Left ventricle myocardium inferior (tissue), 1 donor: ENCODE measurements around the gene LCAT. TPM values are rescaled to one million over a fixed set of nuclear protein-coding genes. Genes with fewer than 3 reads are reported as not detected.
"Not testable (repeated sequence)": the region's sequence is repeated elsewhere in the genome, so short reads cannot be mapped to it uniquely, and the experiment has no call there.

Experiments
- DNase-seq: peaks from one replicate; pipeline ENCODE4 v3.0.0-alpha.2; 2020
- H3K27ac ChIP-seq: fragments of 200-600 bp; replicated peaks from 2 replicates; pipeline ENCODE4 v1.8.0; 2021
- H3K27me3 ChIP-seq: fragments of 200-600 bp; 2 replicates; pipeline ENCODE4 v1.8.0; 2021; ENCODE audit warnings: low read depth
- H3K36me3 ChIP-seq: fragments of 200-600 bp; 2 replicates; pipeline ENCODE4 v1.8.0; 2021
- H3K4me1 ChIP-seq: fragments of 200-600 bp; 2 replicates; pipeline ENCODE4 v1.8.0; 2021
- H3K4me3 ChIP-seq: fragments of 200-600 bp; 2 replicates; pipeline ENCODE4 v1.8.0; 2021; ENCODE audit warnings: mild to moderate bottlenecking, moderate library complexity
- H3K9me3 ChIP-seq: fragments of 200-600 bp; replicated peaks from 2 replicates; pipeline ENCODE4 v1.8.0; 2021
- CTCF ChIP-seq: fragments of 200-600 bp; IDR thresholded peaks from 2 replicates; pipeline ENCODE4 v1.8.0; 2021; ENCODE audit warnings: antibody characterized with exemption, mild to moderate bottlenecking, borderline replicate concordance
- intact Hi-C: fragments of 100-400 bp; cut with micrococcal nuclease; formaldehyde crosslinking; loops from one replicate; pipeline ENCODE4 v1.11.0; 2022
- total RNA-seq: library from RNA; stranded (reverse); fragmentation: NEBNext Ultra II Directional; extraction: Animal tissue kit (Norgen Biotek cat#: 25700); gene quantifications from one replicate; pipeline ENCODE4 v1.2.1, GENCODE V29; 2021
- donor health status: DM: no; HTN: yes; CAD: no; lungs with severe emphysema.

LCAT gene
- total RNA-seq, 1 donor from 2014 or later, result 23.2 TPM

DNA sequence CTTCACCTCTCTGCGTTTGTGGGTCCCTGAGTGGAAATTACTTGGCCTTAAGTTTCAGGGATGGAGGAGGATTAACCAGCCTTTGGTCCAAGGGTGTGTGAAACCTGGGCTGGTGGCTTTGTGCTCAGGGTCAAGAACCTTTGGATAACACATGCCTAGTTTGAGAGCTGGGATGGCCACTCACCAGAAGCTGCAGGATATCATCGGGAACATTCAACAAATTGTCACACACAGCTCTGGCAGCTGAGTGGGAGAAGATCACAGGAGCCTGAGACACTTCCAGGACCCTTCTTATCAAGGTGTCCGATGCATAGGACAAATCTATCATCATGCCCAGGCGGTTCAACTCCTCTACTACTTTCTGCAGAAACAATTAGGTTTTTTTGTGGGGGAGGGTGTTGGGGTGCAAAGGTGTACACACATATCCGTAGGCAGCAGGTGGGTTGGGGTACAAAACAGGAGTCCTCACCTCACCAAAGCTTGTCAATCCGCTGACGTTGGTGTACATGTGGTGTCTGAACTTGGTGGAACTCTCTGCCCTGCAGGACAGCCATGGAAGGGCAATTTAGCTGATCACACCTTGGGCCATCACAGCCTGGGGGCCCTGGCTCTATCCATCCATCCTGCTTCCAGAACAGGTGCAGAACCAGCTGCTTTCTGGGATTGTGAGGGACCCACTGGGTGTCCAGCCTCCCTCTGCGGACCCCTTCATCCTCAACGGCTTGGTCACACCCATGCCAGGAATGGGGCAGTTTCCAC lies 33.7 kb upstream of the LCAT start:
- H3K27me3 ChIP-seq, result peaks cover 10% of the 10 kb centered on the region
- no peaks in the 10 kb centered on the region for H3K9me3 ChIP-seq
- no peaks in the 10 kb centered on the region for H3K36me3 ChIP-seq
- H3K4me3 ChIP-seq, result no peak overlapping the region
- DNase-seq, result no peak
- TF ChIP-seq CTCF, result no peak
- H3K27ac ChIP-seq, result no peak overlapping the region
- H3K4me1 ChIP-seq, result peaks cover 6% of the 10 kb centered on the region
- intact Hi-C loops, result no loop called here

DNA sequence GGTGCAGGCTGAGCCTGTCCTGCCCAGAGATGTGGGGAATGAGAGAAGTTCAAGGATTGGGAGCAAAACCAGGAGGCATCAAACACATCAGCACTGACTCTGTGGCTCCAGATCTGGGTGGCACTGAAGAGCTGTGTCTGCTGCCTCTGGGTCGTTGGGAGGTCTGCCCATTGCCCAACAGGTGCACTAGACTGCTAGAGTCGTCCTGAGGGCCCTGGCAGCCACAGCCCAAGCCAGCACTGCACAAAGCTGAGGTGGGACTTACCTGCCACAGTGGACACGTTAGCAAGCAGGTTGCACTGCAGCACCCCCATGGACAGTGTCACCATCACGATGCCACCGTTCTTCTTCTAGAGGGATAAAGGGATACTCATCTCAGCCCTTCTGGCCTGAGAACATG lies 33.1 kb upstream of the LCAT start:
- H3K27me3 ChIP-seq, result peaks cover 10% of the 10 kb centered on the region
- H3K9me3 ChIP-seq, result no peaks in the 10 kb centered on the region
- TF ChIP-seq CTCF, result no peak
- intact Hi-C loops, result no loop called here
- no peak for DNase-seq
- no peak overlapping the region for H3K4me3 ChIP-seq
- no peak overlapping the region for H3K27ac ChIP-seq
- no peaks in the 10 kb centered on the region for H3K36me3 ChIP-seq
- peaks cover 6% of the 10 kb centered on the region for H3K4me1 ChIP-seq

- Histone ChIP-seq H3K27ac (no peak overlapping the region), H3K4me1 (peaks cover 6% of the 10 kb centered on the region), H3K4me3 (no peak overlapping the region), H3K27me3 (peaks cover 10% of the 10 kb centered on the region), H3K36me3 (no peaks in the 10 kb centered on the region), H3K9me3 (no peaks in the 10 kb centered on the region)
- intact Hi-C loops, result no loop called here
- DNase-seq, result no peak
- TF ChIP-seq CTCF, result no peak
Measured at GRCh38 chr16:67976205-67976604, 32.3 kb upstream of the LCAT start.

DNA sequence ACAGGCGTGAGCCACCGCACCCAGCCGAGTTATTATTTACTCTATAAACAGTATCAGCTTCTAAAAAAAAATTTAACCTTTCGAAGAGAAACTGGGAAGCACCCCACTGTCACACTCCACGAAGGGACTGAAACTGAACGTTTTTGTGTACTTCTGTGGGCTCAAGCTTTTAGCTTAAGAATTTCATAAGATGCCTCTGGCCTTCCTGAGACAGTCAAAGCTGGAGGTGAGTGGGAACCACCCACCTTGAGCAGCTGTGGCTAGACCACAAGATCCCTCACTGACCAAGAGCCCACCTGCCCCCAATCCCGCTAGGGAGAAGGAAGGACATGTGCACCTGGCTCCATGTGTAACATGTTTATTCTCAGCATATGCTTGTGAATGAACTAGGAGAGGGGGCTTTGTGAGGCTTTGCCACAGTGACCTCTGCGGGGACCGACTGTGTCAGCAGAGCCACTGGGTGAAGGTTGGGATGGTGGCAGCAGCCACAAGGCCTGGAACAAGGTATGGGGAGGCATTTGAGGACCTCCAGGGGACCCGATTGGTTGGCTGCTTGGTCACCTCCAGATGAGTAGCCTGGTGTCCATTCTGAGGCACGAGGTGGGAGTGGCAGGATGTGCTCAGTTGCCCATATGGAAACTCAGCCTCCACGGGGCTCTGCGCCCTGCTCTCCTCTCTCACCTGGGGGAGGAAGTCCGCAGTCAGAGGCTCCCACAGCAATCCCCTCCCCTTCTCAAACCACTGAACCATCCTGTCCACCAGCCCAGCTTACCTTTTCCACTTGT lies 31.6 kb upstream of the LCAT start:
- Histone ChIP-seq H3K27me3 (peaks cover 7% of the 10 kb centered on the region), H3K4me1 (peaks cover 6% of the 10 kb centered on the region), H3K27ac (no peak overlapping the region), H3K4me3 (no peak overlapping the region), H3K36me3 (no peaks in the 10 kb centered on the region), H3K9me3 (no peaks in the 10 kb centered on the region)
- no peak for DNase-seq
- intact Hi-C loops, result no loop called here
- no peak for TF ChIP-seq CTCF

GRCh38 chr16:67972285-67972684 lies 28.4 kb upstream of the LCAT start:
- H3K9me3 ChIP-seq, H3K27me3 ChIP-seq, DNase-seq, H3K36me3 ChIP-seq, H3K4me3 ChIP-seq, intact Hi-C loops, H3K27ac ChIP-seq: not testable (repeated sequence)
- H3K4me1 ChIP-seq, result peaks cover 23% of the 10 kb centered on the region

GRCh38 chr16:67971111-67971510 lies 27.2 kb upstream of the LCAT start:
- no peaks in the 10 kb centered on the region for H3K9me3 ChIP-seq
- no peak for TF ChIP-seq CTCF
- no peaks in the 10 kb centered on the region for H3K27me3 ChIP-seq
- no peak overlapping the region for H3K4me3 ChIP-seq
- peaks cover 34% of the 10 kb centered on the region for H3K4me1 ChIP-seq
- DNase-seq, result no peak
- intact Hi-C loops, result no loop called here
- no peaks in the 10 kb centered on the region for H3K36me3 ChIP-seq
- no peak overlapping the region for H3K27ac ChIP-seq
